Erythroblast (primary cell): ENCODE measurements around the gene SLC35F1.

ENCODE experiments used
- GATA1 ChIP-seq: IDR thresholded peaks from 2 replicates; pipeline ENCODE4 v1.6.1; 2011; ENCODE audit warnings: low read depth, mild to moderate bottlenecking, control low read depth, low read length, moderate library complexity
- POLR2A ChIP-seq: IDR thresholded peaks from 2 replicates; pipeline ENCODE4 v1.6.1; 2011; ENCODE audit warnings: mild to moderate bottlenecking, low read length

- TF ChIP-seq POLR2A (no peak), GATA1 (no peak)
These were observed 216.5 kb downstream of the SLC35F1 start for GRCh38 chr6:118123503-118124037.
